Fibroblast of pulmonary artery (primary cell): ENCODE measurements around the gene PYGM.

Source experiments
- DNase-seq: peaks from one replicate; pipeline ENCODE4 v3.0.0-alpha.2; 2010; ENCODE audit warnings: low read depth
- H3K4me3 ChIP-seq: replicated peaks from 2 replicates; pipeline ENCODE4 v1.5.1; 2011; ENCODE audit warnings: low read depth, mild to moderate bottlenecking, control low read depth, low read length, moderate library complexity
- TF ChIP-seq, protein P1 (sequence below): IDR thresholded peaks from 2 replicates; pipeline ENCODE4 v1.5.1; 2011; ENCODE audit warnings: mild to moderate bottlenecking, control low read depth, low read length, inconsistent platforms; ENCODE audit errors: missing control alignments

PYGM gene

DNA sequence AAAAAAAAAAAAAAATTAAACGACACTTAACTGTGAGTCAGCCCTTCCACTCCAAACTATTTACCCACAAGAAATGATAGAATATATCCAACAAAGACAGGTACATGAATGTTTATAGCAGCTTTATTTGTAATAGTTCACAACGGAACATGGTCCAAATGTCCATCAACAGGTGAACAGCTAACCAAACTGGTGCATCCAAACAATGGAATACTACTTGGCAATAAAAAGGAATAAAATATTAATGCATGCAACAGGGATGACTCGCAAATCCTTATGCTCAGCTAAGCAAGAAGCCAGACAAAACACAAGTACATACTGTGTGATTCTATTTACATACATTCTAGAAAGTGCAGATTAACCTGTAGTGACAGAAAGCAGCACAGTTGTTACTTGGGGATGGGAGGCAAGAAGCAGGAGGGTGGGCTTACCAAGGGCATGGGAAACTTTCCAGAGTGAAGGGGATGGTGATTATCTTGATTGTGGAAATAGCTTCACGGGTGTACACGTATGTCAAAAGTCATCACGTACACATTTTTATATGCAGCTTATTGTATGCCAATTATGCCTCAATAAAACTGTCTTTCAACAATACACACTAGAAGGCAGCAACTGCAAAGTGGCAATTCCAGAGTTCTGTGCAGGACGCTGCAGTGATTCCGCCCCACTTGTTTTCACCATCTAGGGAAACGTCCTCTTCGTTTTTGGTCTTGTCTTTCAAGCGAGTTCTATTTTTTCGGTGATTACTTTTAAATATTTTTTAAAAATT is 25.2 kb upstream of the PYGM start:
- TF ChIP-seq, protein P1, sequence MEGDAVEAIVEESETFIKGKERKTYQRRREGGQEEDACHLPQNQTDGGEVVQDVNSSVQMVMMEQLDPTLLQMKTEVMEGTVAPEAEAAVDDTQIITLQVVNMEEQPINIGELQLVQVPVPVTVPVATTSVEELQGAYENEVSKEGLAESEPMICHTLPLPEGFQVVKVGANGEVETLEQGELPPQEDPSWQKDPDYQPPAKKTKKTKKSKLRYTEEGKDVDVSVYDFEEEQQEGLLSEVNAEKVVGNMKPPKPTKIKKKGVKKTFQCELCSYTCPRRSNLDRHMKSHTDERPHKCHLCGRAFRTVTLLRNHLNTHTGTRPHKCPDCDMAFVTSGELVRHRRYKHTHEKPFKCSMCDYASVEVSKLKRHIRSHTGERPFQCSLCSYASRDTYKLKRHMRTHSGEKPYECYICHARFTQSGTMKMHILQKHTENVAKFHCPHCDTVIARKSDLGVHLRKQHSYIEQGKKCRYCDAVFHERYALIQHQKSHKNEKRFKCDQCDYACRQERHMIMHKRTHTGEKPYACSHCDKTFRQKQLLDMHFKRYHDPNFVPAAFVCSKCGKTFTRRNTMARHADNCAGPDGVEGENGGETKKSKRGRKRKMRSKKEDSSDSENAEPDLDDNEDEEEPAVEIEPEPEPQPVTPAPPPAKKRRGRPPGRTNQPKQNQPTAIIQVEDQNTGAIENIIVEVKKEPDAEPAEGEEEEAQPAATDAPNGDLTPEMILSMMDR, result no peak
- no peak overlapping the region for H3K4me3 ChIP-seq
- no peak for DNase-seq

GRCh38 chr11:64778473-64779298 is 18.9 kb upstream of the PYGM start, which contains the start of gene SF1:
Gene SF1 (minus strand): TSS chr11:64778542. CDS start chr11:64778392, 150 bp downstream.
- H3K4me3 ChIP-seq, result peak within 1 kb of the TSS; percentile 90
- TF ChIP-seq, protein P1, result no peak
- DNase-seq, result peak; percentile 100

DNA sequence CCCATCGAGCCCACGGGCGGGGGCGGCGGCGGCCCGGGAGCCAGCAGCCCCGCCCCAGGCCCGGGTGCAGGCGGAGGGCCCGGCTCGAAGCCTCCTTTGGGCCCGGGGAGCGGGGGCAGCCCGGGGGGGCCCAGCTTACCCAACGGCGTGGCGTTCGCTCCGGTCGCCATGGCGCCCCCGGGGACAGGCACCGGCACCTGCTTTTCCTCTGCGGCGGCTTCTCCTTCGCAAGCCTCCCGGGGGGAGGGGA is 18.4 kb upstream of the PYGM start:
- no peak for DNase-seq
- TF ChIP-seq, protein P1, result no peak
- H3K4me3 ChIP-seq, result peak overlapping the region; percentile 90

- peak overlapping the region; percentile 90 for H3K4me3 ChIP-seq
- TF ChIP-seq, protein P1, result no peak
- DNase-seq, result peak; percentile 81
Observed at GRCh38 chr11:64777449-64778222, 17.9 kb upstream of the PYGM start.

DNA sequence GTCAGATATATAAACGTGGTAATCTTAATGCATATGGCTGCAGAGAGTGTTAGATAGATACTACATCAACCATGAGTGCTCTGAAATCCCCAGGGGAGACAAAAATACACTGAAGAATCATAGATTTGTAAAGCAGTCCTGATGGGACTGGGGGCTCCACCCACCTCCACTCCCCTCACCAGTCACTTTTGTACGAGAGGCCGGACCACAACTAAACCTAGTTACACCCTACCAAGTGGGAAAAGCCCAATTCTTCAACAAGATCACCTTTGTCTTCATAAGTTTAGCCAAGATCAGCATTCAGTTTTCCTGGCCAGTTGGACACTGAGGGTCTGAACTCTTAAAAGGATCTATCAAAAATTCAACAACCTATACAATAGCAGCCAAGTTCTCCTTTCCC is 17.1 kb upstream of the PYGM start:
- DNase-seq, result no peak
- H3K4me3 ChIP-seq, result peak overlapping the region; percentile 90
- TF ChIP-seq, protein P1, result no peak

- peak overlapping the region; percentile 90 for H3K4me3 ChIP-seq
- TF ChIP-seq, protein P1, result no peak
- DNase-seq, result no peak
Observed at GRCh38 chr11:64776425-64776824, 16.7 kb upstream of the PYGM start.
